ENCODE results near the gene TMED7. TPM values are rescaled to one million over a fixed set of nuclear protein-coding genes. Genes with fewer than 3 reads are reported as not detected.

The TMED7 gene
- total and polyA plus RNA-seq, 2 of the 8 experiments (the other 6 are each of a cell fraction or from before 2014, with no cell fraction given), result 43.8 to 75.2 TPM

Other genes starting within 250 kb of the TMED7 start
- gene FEM1C, start 81.3 kb downstream of the TMED7 start, total RNA-seq (2021; fragmentation: NEBNext Ultra II Directional; extraction: Animal tissue kit (Norgen Biotek cat#: 25700)), result 16.6 and 17.7 TPM in 2 replicates
- 2.7 and 4.4 TPM in 2 replicates for gene FEM1C, start 81.3 kb downstream of the TMED7 start, polyA plus RNA-seq (2011; rRNA removed)
- gene TICAM2, start 23.6 kb downstream of the TMED7 start, total RNA-seq (2021; fragmentation: NEBNext Ultra II Directional; extraction: Animal tissue kit (Norgen Biotek cat#: 25700)), result 0.67 TPM in 1 of 2 replicates, not detected in the other
- gene TICAM2, start 23.6 kb downstream of the TMED7 start, polyA plus RNA-seq (2011; rRNA removed), result 0.02 TPM in 1 of 2 replicates, not detected in the other
- gene CDO1, start 190.6 kb upstream of the TMED7 start, total RNA-seq (2021; fragmentation: NEBNext Ultra II Directional; extraction: Animal tissue kit (Norgen Biotek cat#: 25700)), result 25.4 and 26.1 TPM in 2 replicates
- gene CDO1, start 190.6 kb upstream of the TMED7 start, polyA plus RNA-seq (2011; rRNA removed), result 29.5 and 47.1 TPM in 2 replicates
- gene ATG12, start 215.5 kb upstream of the TMED7 start, total RNA-seq (2021; fragmentation: NEBNext Ultra II Directional; extraction: Animal tissue kit (Norgen Biotek cat#: 25700)), result 49.3 and 51.4 TPM in 2 replicates
- 11.2 and 23.8 TPM in 2 replicates for gene ATG12, start 215.5 kb upstream of the TMED7 start, polyA plus RNA-seq (2011; rRNA removed)
- 72.7 and 93.0 TPM in 2 replicates for gene AP3S1, start 215.9 kb upstream of the TMED7 start, total RNA-seq (2021; fragmentation: NEBNext Ultra II Directional; extraction: Animal tissue kit (Norgen Biotek cat#: 25700))
- 15.1 and 26.6 TPM in 2 replicates for gene AP3S1, start 215.9 kb upstream of the TMED7 start, polyA plus RNA-seq (2011; rRNA removed)